GM19240 (cell line): ENCODE measurements around the gene RAD54L.
A peak's percentile ranks its signal among the peaks of the same experiment; 100 is the strongest.
"Not testable (repeated sequence)": the region's sequence is repeated elsewhere in the genome, so short reads cannot be mapped to it uniquely, and the experiment has no call there.

Experiments
- DNase-seq: peaks from one replicate; pipeline ENCODE4 v3.0.0; 2011; ENCODE audit warnings: low spot score; ENCODE audit not compliant: insufficient read length

The RAD54L gene

DNA sequence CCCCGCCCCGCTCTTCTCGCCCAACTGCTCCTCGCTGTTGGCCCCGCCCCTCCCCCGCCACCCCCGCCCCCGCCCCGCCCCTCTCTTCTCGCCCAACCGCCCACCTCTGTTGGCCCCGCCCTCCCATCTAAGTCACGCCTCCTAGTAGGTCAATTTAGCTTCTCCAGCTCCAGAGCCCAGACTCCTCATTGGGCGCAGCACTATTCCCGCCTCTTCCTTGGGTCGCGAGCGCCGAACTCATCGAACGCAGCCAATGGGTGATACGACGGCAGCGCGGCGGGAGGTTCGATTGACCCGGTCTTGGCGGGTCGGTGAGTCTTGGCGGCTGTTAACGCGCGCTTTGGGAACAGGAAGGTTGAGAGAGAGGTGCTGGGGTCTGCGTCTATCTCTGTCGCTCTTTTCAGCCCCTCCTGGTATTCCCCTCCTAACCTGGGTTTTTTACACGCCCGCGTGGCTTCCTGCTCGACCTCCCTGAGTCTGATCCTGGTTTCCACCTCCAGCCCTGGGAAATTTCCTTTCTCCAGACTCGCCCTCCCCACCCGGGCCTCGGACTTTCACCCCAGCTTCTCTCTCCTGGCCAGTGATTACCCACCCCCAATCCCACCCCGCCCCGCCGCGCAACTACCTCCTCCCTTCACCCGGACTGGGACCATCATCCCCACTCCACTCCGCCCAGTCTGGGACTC is at the start of gene RAD54L:
RAD54L (plus strand) TSS at position 328 of the 686 bp plus-strand sequence. CDS start 643 bp downstream, outside the sequence.
- DNase-seq, result peak; percentile 94

DNA sequence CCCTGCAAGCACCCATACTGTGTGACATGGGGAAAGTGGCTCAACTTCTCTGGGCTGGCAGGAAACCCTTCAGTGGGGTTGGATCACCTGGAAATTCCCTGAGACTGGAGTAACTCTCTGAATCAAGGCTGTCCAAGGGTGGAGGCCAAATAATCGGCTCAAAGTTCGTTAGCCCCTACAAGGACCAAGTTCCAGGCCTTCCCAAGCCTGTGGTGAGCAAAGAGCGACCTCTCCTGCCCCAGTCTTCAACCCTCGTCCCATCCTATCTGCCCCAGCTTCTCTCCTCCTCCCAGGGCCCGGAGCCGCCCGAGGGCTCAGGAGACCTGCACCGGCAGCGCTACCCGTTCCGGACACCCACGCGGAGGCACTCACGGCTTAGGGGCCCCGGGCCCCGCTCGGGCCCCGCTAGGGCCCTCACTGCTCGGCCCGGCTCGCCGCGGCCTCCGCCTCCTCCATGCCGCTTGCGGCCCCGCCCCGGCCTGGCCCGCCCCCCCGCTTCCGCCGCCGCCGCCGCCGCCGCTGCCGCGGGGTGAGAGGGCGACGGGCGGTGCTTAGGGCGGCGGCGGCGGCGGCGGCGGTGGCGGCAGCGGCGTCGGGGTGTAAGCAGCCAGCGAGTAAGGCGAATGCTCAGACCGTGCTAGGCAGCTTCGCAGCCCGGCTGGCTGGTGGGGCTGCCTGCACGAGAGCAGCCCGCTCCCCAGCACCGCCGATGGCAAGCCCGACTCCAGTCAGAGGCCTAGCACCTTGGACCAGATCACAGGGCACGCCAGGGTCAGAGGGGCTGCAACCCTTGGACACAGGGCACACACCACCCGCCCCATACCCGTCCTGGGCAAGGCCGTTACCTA is 49.4 kb upstream of the RAD54L start, which contains the start of gene POMGNT1:
POMGNT1 (minus strand) TSS at position 471 of the 848 bp plus-strand sequence. CDS start 613 bp downstream, outside the sequence.
- peak; percentile 95 for DNase-seq

DNA sequence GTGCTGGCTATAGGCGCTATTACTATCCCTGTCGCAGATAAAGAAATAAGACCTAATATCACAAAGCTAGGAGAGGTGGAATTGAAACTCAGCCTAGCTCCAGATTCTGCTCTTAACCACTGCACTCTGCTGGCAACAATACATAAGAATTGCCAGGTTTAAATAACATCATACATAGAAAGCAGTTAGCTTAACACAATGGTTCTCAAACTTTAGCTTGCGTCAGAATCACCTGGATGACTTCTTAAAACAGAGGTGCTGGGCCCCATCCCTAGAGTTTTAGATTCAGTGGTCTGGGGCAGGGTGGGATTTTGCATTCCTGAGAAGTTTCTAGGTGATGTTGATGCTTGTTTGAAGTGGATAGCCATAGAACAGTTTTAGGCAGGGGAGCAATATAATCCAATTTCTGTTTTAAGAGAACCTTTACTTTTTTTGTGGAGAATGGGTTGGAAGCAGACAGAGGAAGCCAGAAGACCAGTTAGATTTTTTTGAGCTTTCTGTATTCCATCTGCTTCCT is 48.3 kb upstream of the RAD54L start:
- no peak for DNase-seq

DNA sequence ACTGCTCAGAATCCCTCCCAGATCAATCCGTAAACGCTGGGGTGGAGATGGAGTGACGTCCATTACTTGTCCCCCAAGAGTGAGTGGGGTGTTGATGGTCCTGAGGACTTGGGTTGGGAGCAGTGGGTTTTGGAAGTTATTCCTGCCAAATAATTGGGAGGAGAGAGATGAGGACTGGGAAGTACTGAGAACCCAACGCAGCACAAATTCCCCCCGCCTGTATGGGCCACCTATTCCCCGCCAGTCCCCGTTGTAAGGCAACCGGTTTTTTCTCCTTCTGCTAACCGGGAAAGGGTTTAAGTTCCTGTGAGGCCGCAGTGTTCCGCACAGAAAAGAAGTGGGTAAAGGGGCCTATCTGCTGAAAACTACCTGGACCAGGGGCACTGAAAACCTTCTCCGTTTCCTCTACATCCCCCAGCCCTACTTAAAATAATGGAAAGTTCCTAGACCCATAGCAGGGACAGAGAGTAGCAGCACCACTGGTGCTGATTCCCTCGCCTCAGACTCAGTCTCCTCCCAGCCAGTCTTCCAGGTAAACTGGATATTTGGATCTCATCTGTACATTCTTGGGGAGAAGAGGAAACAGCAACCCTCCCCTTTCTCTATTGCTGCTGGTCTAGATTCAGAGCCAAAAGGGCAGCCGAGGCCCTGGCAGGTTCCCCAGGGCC is 43.7 kb upstream of the RAD54L start:
- DNase-seq, result no peak

DNA sequence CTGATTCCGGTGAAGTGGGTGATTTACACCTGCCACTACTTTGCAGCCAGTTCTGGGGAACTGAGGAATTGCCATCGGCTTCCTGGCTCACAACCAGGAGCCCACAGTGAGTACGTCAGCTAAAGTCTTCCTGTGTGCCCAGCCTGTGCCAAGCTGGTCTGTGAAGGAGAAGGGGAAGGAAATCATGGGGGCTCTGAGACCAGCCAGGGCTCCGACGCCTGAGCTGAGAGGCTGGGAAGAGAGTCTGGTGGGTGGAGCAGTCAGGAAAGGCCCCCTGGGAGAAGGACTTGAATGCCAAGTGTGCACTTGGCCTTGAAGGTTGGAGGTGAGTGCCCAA is 43.2 kb upstream of the RAD54L start:
- DNase-seq, result no peak

DNA sequence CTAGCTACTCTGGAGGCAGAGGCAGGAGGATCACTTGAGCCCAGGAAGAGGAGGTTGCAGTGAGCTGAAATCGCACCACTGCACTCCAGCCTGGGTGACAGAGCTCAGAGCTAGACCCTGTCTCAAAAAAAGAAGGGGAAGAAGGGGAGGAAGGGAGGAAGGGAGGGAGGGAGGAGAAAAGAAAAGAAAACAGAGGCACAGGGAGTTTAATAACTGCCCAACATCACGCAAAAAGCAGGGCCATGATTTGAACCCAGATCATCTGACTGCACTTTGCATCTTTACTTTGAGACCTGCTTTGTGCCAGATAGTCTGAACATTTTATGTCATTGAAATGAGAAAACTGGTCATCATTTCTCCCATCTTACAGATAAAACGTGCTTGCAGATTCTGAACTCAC is 42.4 kb upstream of the RAD54L start:
- no peak for DNase-seq

DNA sequence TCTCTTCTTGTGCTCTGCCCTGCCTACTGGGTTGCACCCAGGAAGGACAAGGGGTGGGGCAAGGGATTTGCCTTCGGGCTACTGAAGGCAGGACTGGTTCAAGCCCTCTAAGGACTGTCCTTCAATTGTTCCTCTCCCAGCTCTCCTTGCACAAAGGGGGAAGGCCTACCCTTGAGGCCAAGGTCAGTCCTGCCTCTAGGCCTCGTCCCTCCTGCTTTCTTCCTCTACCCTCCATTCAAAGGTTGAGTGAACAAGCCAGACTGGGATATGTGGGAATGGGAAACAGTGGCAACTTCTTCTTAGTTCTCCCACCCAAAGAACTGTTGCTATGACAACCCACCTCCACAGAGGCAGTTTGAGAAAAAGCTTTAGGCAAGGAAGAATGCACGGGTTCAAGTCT is 41.8 kb upstream of the RAD54L start:
- DNase-seq, result no peak

DNA sequence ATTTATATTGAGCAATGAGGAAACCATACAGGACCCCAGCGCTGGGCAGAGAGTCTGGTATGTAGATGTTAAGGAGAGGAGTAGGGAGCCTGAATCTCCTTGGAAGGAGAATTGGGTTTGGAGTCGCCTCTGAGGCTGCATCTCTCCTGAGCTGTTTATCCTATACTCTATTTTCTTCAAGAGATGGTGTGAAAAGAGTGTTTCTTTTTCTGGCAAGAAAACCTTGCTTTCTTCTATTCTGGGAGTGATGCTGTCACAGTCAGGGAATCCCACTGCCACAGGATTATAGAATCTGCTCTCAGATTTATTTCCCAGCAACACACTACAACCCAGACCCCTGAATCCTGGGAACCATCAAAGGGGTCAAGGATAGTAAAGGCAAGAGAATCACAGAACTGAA is 41.2 kb upstream of the RAD54L start:
- DNase-seq, result no peak

DNA sequence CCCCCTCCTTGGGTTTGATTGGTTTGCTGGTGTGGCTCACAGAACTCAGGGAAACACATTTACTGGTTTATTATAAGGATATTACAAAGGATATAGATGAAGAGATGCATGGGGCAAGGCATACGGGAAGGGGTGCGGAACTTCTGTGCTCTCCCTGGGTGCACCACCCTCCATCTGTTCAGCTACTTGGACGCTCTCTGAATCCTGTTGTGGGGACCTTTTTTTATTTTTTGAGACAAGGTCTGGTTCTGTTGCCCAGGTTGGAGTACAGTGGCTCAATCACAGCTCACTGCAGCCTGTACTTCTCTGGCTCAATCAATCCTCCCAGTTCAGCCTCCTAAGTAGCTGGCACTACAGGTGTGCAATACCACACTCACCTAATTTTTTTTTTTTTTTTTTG is 37.0 kb upstream of the RAD54L start:
- DNase-seq, result no peak

DNA sequence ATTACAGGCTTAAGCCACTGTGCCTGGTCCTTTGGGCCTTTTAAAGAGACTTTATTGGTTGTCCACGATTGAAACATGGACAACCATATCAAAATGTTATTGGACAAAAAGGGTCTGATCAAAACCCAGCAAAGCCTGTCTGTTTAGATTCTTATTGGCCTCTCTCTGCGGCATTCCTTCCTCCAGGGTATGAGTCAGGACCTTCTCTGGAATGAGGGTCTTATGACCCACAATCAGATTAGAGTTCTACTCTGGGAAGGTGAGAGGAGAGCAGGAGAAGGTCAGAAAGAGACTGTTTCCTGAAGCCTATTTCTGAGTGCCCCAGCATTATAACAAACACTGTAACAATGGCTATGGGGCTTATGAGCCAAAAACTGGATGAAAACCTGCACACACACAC is 36.5 kb upstream of the RAD54L start:
- no peak for DNase-seq

DNA sequence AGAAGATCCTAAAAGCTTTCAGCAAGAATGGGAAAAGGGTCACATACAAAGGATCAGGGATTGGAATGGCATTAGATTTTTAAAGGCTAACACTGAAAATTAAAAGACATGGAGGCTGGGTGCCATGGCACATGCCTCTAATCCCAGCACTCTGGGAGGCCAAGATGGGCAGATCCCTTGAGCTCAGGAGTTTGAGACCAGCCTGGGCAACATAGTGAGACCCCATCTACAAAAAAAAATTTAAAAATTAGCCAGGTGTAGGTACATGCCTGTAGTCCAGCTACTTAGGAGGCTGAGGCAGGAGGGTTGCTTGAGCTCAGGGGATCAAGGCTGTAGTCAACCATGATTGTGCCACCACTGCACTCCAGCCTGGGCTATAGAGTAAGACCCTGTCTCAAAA is 32.1 kb upstream of the RAD54L start:
- DNase-seq, result no peak

DNA sequence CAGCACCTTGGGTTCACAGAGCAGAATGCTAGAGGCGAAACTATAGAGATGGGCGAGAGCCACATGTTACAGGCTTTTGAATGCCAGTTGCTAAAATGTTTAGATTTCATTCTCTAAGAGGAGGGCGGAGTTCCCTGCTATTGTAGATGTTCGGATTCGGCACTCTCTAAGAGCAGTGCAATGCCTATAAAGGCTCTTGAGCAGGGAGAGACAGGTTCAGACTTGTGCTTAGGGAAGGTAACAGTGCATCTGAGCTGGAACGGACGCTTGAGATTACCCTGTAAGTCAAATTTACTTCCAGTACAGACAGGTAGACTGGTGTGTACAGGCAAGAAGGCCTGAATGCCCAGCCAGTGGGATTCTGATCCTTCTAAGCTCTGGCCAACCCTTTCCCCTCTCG is 29.1 kb upstream of the RAD54L start:
- no peak for DNase-seq

DNA sequence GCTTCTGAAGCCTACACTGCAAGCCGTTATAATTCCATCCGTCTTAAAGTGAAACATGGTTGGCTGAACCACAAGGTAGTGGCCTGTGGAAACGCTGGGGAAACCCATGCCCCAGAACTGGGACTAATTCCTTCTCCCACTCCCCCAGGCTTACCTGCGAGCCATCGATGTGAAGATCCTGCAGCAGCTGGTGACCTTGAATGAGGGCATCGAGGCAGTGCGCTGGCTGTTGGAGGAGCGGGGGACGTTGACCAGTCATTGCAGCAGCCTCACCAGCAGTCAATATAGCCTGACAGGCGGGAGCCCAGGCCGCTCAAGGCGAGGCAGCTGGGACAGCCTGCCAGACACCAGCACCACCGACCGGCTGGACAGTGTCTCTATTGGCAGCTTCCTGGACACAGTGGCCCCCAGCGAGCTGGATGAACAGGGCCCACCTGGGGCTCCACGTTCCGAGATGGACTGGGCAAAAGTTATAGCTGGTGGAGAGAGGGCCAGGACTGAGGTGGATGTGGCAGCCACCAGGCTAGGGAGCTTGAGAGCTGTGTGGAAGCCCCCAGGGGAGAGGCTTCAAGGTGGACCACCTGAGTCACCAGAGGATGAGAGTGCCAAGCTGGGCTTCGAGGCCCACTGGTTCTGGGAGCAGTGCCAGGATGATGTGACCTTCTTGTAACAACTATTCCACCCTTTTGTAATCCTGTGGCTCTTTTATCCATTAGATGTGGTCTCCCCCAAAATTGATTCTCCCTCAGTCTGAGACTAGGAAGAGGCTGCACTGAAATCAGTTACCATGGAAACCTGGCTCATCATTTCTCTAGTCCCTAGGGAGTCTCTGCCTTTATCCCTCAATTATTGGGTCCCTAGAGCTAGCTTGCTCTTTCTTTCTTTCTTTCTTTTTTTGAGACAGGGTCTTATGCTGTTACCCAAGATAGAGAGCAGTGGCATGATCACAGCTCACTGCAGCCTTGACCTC is 27.7 kb upstream of the RAD54L start:
- no peak for DNase-seq

DNA sequence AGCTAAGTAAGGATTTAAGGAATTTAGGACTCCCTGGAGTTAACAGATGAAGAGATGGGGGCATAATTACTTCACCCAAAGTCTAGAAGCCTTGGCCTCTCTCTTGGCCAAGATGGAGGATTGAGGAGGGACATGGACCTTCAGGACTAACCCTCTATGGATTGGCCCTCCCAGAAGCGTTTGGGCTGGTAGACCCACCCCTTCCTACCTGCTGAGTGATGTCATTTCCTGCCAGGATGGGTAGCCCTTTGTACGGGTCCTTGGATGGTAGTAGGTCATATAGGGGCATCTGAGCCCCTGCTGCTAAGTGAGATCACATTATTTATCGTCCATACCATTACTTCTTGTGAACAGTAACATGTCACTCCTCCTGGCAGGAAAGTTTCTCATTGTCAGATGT is 26.8 kb upstream of the RAD54L start:
- DNase-seq, result no peak

DNA sequence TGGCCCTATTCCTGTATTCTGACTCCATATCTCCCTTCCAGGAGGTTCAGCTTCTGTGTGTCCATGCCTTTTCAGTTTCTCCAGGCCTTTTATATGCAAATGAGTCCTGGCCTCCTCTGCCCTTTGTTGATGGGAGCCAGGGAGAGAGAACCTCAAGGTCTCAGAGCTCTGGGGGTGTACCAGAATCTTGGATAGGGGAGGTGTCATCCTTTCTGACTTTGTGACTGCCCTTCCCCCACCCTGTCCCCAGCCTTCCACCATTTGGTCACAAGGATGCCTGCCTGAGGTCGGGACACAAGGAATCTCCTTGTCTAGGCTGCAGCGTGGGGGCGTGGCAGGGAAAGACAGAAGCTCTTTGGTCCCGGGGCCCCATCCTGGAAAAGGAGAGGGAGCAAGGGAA is 25.8 kb upstream of the RAD54L start:
- no peak for DNase-seq

DNA sequence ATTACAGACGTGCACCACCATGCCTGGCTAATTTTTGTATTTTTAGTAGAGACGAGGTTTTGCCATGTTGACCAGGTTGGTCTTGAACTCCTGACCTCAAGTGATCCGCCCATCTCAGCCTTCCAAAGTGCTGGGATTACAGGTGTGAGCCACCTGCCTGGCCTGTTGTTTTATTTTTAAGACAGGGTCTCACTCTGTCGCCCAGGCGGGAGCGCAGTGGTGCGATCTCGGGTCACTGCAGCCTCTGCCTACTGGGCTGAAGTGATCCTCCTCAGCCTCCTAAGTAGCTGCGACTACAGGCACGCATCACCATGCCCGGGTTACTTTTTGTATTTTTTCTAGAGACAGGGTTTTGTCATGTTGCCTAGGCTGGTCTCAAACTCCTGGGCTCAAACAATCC is 24.5 kb upstream of the RAD54L start:
- DNase-seq, result not testable (repeated sequence)

DNA sequence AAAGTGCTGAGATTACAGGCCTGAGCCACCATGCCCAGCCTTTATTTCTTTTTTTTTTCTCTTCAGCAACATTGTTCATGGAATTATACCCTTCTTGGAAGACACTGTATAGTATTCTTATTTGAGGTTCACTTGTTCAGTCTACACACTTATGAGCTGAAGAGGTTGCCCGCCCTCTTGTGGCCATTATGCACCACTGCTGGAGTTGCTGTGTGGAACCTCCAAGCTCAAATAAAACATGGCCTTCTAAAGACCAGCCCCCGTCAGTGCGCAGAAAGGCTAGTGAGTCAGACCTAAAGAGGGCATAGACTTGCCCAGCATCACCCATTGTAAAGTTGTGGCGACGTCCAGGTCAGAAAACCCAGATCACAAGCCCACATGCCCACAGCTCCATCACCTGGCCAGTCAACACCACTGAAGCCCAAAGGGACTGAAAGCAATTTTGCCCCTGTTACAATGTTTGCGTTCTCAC is 24.1 kb upstream of the RAD54L start:
- no peak for DNase-seq

DNA sequence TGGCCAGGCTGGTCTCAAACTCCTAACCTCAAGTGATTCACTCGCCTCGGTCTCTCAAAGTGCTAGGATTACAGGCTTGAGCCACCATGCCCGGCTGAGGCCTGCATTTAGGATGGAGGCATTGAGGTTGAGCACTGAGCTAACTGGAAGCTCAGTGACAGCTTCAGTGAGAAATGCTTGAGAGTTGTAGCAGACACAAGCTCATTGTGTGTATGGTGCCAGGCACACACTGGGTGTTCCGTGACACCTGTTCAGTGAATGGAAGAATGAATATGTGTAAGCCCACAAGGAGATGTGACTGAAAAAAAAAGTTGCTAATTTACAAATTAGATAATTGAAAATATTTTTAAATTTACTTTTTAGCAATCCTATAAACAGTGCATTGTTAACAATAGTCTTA is 22.6 kb upstream of the RAD54L start:
- no peak for DNase-seq

DNA sequence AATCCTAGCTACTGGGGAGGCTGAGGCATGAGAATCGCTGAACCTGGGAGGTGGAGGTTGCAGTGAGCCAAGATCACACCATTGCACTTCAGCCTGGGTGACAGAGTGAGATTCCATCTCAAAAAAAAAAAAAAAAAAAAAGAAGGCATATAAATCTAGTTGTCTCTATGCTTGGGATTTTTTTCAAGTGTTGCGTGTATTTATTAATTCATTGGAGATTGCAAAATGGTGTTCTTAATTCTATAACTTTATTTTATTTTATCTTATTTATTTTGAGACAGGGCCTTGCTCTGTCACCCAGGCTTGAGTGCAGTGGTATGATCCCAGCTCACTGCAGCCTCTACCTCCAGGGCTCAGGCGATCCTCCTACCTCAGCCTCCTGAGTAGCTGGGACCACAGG is 16.3 kb upstream of the RAD54L start:
- not testable (repeated sequence) for DNase-seq

DNA sequence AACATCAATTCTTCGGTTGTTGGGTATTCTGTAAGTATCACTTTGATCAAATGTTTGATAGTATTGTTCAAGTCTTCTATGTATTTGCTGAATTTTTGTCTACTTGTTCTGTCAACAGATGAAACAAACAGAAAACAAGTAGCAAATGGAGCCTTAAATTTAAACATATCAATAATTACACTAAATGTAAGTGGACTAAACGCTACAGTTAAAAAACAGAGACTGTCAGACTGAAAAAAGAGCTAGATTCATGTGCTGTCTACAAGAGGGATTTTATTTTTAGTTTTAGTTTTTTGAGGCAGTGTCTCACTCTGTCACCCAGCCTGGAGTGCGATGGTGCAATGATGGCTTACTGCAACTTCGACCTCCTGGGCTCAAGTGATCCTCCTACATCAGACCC is 10.7 kb upstream of the RAD54L start:
- no peak for DNase-seq

DNA sequence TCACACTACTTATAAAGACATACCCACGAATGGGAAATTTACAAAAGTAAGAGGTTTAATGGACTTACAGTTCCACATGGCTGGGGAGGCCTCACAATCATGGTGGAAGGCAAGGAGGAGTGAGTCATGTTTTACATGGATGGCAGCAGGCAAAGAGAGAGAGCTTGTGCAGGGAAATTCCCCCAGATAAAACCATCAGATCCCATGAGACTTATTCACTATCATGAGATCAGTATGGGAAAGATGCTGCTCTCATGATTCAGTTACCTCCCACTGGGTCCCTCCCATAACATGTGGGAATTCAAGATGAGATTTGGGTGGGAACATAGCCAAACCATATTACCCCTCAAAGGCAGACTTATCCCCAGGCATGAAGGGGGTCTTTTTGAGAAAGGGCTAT is 8.7 kb upstream of the RAD54L start:
- DNase-seq, result not testable (repeated sequence)
